HepG2 (cell line): Measurements from ENCODE around the gene PPM1H. TPM values are rescaled to one million over a fixed set of nuclear protein-coding genes. Genes with fewer than 3 reads are reported as not detected.

ENCODE experiments used
- CTCF ChIP-seq: sonication (generic); formaldehyde crosslinking; IDR thresholded peaks from 2 replicates; pipeline ENCODE4 v1.5.0; 2020; ENCODE audit warnings: mild to moderate bottlenecking, missing genetic modification reagents, moderate library complexity
- DBP ChIP-seq: sonication (generic); formaldehyde crosslinking; IDR thresholded peaks from 2 replicates; pipeline ENCODE4 v1.4.0; 2020; ENCODE audit warnings: missing genetic modification reagents; ENCODE audit errors: not compliant biosample characterization
- FOXC1 ChIP-seq: sonication (generic); formaldehyde crosslinking; IDR thresholded peaks from 2 replicates; pipeline ENCODE4 v1.8.0; 2022; ENCODE audit warnings: mild to moderate bottlenecking, missing genetic modification reagents, borderline replicate concordance
- GATAD1 ChIP-seq: IDR thresholded peaks from 2 replicates; pipeline ENCODE4 v1.6.1; 2016; ENCODE audit warnings: missing genetic modification reagents, missing compliant biosample characterization
- KAT2B ChIP-seq: fragments of 150-350 bp; IDR thresholded peaks from 2 replicates; pipeline ENCODE4 v1.6.1; 2014; ENCODE audit warnings: low read depth, low read length, borderline replicate concordance
- MYPOP ChIP-seq: sonication (generic); formaldehyde crosslinking; IDR thresholded peaks from 2 replicates; pipeline ENCODE4 v1.8.1; 2023; ENCODE audit warnings: mild to moderate bottlenecking, moderate library complexity, missing genetic modification reagents
- PRPF4 ChIP-seq: fragments of 200-400 bp; formaldehyde crosslinking; IDR thresholded peaks from 2 replicates; pipeline ENCODE4 v1.6.1; 2016; ENCODE audit warnings: low read length, low read depth; ENCODE audit not compliant: poor library complexity, severe bottlenecking
- RBM22 ChIP-seq: fragments of 200-400 bp; formaldehyde crosslinking; optimal IDR thresholded peaks from 2 replicates; pipeline ENCODE3; 2017; ENCODE audit warnings: mild to moderate bottlenecking, low read length, moderate library complexity
- SMC3 ChIP-seq: IDR thresholded peaks from 2 replicates; pipeline ENCODE4 v1.6.1; 2011; ENCODE audit warnings: low read length, improper control_type of control experiment
- SRSF1 ChIP-seq: fragments of 200-400 bp; formaldehyde crosslinking; optimal IDR thresholded peaks from 2 replicates; pipeline ENCODE3; 2017; ENCODE audit warnings: mild to moderate bottlenecking, low read depth, low read length, moderate library complexity
- TBX2 ChIP-seq: sonication (generic); formaldehyde crosslinking; IDR thresholded peaks from 2 replicates; pipeline ENCODE4 v1.5.0; 2020; ENCODE audit warnings: missing genetic modification reagents, mild to moderate bottlenecking, borderline replicate concordance
- TGIF2 ChIP-seq: IDR thresholded peaks from 2 replicates; pipeline ENCODE4 v1.6.1; 2016; ENCODE audit warnings: control low read depth, missing compliant biosample characterization
- ZFP82 ChIP-seq: sonication (generic); formaldehyde crosslinking; IDR thresholded peaks from 2 replicates; pipeline ENCODE4 v1.5.1; 2020; ENCODE audit warnings: mild to moderate bottlenecking, missing genetic modification reagents, borderline replicate concordance
- ZFYVE20 ChIP-seq: sonication (generic); formaldehyde crosslinking; IDR thresholded peaks from 2 replicates; pipeline ENCODE4 v1.8.0; 2023; ENCODE audit warnings: low read depth, mild to moderate bottlenecking, moderate library complexity, missing genetic modification reagents, borderline replicate concordance
- ZNF513 ChIP-seq: sonication (generic); formaldehyde crosslinking; conservative IDR thresholded peaks from 2 replicates; pipeline ENCODE4 v1.5.0; 2020; ENCODE audit warnings: missing genetic modification reagents
- ZNF609 ChIP-seq: sonication (generic); formaldehyde crosslinking; IDR thresholded peaks from 2 replicates; pipeline ENCODE4 v1.4.0; 2020; ENCODE audit warnings: mild to moderate bottlenecking, missing genetic modification reagents, borderline replicate concordance
- ZNF644 ChIP-seq: IDR thresholded peaks from 2 replicates; pipeline ENCODE4 v1.6.1; 2016; ENCODE audit warnings: low read depth
- ZNF703 ChIP-seq: sonication (generic); formaldehyde crosslinking; IDR thresholded peaks from 2 replicates; pipeline ENCODE4 v1.5.1; 2020; ENCODE audit warnings: missing genetic modification reagents, mild to moderate bottlenecking, moderate library complexity, borderline replicate concordance
- polyA plus RNA-seq, 8 experiments: library from polyadenylated mRNA; depleted of rRNA in 3 of 8; stranded (reverse) in 7 of 8; unstranded in 1 of 8; fragments of >200 nt; fragmentation: Illumina TruSeq in 4 of 8; extraction: Trizol in 4 of 8; gene quantifications; 2 replicates each; pipeline versions ENCODE4 v1.2.1 to v1.2.3, GENCODE V29; 2011 to 2016; ENCODE audit warnings: low read depth in 4 of 8, missing spikeins in 1 of 8, mixed read lengths in 1 of 8; ENCODE audit not compliant: insufficient read depth in 1 of 8
- total RNA-seq, 5 experiments: library from RNA; depleted of rRNA; stranded (reverse); fragments of >200 nt; fragmentation: Illumina TruSeq; extraction: Trizol; gene quantifications; 2 replicates each; pipeline ENCODE4 v1.2.3, GENCODE V29; 2016; ENCODE audit warnings: low read depth in 1 of 5

The PPM1H gene
- total and polyA plus RNA-seq, 2 of the 13 experiments (the other 11 are each of a cell fraction or from before 2014, with no cell fraction given), result 29.1 to 38.1 TPM

GRCh38 chr12:62602255-62603060, 332.5 kb downstream of the PPM1H start (continued):
- TF ChIP-seq KAT2B, result no peak
- no peak for TF ChIP-seq SMC3
- TF ChIP-seq CTCF (CRISPR knock-in tag), result peak; percentile 11; the same call in 1 of the 2 replicates
- no peak for TF ChIP-seq ZFP82
- TF ChIP-seq RBM22, result peak; percentile 69
- no peak for TF ChIP-seq ZFYVE20
- no peak for TF ChIP-seq SRSF1
- TF ChIP-seq MYPOP (CRISPR knock-in tag), result peak; percentile 61
- peak; percentile 42; the same call in 1 of the 2 replicates for TF ChIP-seq ZNF609 (CRISPR knock-in tag)
- TF ChIP-seq FOXC1, result no peak; the same call in none of the 2 replicates
- no peak for TF ChIP-seq DBP (CRISPR knock-in tag)
- TF ChIP-seq ZNF703 (CRISPR knock-in tag), result peak; percentile 56
- TF ChIP-seq ZNF644 (CRISPR knock-in tag), result peak; percentile 64; the same call in 1 of the 2 replicates
- no peak for TF ChIP-seq ZNF513 (CRISPR knock-in tag)
- peak; percentile 28 for TF ChIP-seq TBX2 (CRISPR knock-in tag)
- no peak for TF ChIP-seq PRPF4
- TF ChIP-seq TGIF2 (CRISPR knock-in tag), result no peak
- TF ChIP-seq GATAD1 (CRISPR knock-in tag), result peak; percentile 58
